ENCODE results near the gene F5.

F5 gene

DNA sequence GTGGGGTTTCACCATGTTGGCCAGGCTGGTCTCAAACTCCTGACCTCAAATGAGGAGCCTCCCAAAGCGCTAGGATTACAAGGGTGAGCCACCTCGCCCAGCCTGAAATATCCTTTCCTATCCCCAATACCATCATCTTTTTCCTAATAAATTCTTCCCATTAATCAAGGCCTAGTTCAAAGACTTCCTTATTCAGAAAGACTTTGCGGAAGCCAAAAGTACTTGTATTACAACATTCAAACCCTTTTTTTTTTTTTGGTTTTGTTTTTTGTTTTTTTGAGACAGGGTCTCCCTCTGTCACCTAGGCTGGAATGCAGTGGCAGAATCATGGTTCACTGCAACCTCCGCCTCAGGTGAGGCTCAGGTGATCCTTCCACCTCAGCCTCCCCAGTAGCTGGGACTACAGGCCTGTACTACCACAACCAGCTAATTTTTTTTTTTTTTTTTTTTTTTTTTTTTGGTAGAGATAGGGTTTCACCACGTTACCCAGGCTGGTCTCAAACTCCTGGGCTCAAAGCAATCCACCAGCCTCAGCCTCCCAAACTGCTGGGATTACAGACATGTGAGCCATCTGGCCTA is 108.1 kb downstream of the F5 start:
- ATAC-seq (no peak), DNase-seq (no peak)

DNA sequence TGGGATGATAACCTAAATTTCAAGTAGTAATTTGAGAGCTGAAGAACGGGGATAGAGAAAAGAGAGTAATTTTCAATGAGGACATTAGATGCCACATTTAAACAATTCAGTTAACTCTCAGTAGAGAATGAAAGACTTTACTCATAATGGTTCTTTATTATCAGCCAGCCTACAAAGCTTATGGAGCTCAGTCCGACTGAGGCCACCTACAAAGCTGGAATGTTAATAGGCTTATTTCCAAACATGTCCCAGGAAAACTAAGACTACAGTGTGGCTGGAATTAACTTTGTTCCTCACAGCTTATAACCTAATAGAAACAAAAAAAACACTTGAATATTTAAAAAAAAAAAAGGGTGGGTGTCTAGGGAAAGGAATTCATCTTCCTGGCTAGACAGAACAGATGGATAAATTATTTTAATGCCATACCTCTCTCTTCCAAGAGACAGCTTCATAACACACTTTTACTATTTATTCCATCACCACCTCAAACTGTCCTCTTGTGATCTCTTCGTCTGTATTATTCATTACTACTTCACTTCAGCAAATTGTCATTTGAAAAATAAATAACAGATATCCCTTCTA is 110.4 kb downstream of the F5 start:
- no peak for ATAC-seq

DNA sequence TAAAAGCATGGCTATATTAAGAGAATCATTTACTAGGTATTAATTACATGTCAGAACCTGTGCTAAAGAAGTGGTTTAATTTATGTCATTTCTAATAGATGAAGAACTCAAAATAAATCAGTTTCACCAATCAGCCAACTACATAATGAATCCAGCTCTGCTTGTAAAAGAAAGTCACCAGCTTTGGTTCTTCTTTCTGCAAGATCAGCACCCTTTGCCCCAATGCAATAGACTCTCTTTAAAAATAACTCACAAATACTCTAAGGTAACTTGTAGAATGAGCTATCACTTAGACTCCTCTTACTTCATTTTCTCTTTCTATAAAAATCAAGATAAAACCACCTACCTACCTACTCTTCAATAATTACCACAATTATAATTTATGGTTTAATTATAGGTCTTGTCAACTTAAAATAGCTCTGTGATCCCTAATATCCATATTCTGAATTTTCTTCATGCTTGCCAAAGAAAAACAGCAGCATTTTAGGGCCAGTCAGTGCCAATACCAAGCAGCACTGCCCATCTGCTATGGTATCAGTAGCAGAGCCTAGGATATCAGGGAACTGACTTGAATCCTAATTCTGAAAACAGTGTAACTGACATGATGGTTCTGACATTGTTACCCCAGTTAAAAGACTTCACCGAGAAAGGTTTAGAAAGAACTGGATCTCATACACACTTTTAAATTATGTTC is 111.8 kb downstream of the F5 start:
- ATAC-seq (no peak), DNase-seq (no peak)

More for the DNA sequence above, 110.4 kb downstream of the F5 start:
- DNase-seq = no peak

DNA sequence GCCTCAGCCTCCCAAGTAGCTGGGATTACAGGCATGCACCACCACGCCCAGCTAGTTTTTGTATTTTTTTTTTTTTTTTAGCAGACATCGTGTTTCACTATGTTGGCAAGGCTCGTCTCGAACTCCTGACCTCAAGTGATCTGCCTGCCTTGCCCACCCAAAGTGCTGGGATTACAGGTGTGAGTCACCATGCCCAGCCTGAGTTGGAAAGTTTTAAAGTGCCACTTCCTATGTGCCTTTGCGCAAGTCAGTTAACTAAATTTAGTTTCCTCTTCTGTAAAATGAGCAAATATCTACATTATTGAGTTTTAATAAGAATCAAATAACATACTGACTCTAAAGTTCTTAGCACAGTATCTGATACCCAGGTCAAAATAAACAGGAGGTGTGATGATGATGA is 112.9 kb downstream of the F5 start:
- ATAC-seq (no peak), DNase-seq (no peak)

DNA sequence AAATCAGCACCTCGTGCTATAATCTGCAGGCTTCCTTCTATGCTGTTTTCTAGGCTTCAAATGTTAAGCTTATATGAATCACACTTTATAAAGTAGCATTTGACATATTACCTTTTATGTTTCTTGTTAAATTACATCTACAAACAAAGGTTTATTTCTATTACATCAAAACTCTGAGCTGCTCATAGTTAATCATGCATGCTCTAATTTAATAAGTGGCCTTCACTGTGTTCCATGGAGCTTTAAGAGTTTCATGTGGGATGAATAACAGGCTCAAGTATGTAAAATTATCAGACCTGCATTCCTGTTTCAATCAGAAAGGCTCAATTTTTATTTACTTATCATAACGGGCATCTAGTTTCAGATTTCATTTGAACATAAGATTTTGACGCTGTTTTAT is 113.5 kb downstream of the F5 start:
- ATAC-seq (no peak), DNase-seq (no peak)

DNA sequence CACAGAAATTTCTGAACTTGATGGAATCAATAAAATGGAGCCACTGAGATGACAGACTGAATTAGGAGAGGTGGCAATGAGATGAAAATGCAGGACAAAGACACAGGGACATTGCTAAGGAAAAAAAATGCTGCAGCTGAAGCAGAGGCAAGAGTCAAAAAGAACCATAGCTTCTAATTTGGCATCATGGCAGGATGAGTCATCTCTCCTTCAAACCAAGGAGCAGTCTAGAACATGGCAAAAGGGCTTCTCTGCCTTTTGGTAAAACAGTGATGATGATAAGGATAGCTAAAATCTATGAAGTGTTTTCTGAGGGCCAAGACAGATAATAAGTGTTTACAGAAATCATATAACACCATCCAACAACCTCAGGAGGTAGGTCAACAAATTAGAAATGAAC is 117.3 kb downstream of the F5 start:
- DNase-seq (no peak), ATAC-seq (no peak)

DNA sequence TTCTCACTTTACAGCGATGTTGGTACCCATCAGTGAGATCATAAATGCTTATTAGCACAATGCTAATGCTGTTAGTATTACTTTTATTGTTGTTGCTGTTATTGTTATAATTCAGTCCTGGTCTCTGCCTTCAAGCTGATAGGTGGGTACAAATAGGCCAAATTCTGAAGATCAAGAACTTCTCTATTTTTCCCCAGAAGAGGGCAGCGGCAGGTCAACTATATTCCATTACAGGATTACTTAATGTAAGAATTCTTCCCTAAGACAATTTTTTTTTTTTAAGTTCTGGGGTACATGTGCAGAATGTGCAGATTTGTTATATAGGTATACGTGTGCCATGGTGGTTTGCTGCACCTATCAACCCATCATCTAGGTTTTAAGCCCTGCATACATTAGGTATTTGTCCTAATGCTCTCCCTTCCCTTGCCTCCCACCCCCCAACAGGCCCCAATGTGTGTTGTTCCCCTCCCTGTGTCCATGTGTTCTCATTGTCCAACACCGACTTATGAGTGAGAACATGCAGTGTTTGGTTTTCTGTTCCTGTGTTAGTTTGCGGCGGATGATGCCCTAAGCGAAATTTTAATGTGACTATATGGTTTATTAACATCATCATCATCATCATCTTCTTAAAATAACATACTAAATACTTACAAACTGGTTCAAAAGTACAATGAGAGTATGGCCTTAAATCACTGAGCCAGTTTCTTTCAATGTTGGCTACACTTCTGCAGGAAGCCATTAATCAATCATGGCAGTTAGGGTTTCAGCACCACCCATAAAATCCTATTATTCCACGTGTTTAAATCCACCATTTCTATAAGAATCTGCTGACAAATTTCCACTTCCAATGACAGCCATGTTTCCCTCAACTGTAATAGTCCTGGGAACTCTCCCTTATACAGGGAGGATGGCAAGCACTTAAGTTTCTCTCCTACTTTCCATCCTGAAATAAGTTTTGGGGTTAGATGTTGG is 119.7 kb downstream of the F5 start:
- peak; percentile 28 for DNase-seq
- no peak for ATAC-seq

DNA sequence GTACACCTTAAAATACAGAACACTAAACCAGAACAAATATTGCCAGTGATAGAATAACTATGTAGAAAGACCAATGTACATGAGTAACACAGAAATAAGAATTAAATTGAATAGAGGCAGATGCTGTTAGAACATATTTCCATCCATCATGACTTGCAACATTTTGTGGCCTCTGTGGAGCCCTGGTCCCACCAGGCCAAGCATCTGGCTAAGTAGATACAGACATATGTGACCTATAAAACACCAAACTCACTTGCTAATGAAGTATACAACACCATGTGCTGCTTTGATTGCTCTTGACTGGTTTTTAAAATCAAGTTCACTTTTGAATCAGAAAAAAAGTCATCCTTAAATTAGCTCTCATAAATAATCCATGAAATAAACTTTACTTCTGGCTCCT is 121.0 kb downstream of the F5 start:
- DNase-seq (no peak), ATAC-seq (no peak)

All from stimulated activated naive CD8-positive, alpha-beta T cell treated with anti-CD3 and anti-CD28 coated beads, Interleukin-15, Interleukin-2, amounts not matched to agents 100 U/mL and 50 U/mL, for 24 hours (primary cell).